Skeletal muscle satellite cell (primary cell): Measurements from ENCODE around the gene CCDC81.
"Not testable (repeated sequence)": the region's sequence is repeated elsewhere in the genome, so short reads cannot be mapped to it uniquely, and the experiment has no call there.

ENCODE experiments used
- H3K27me3 ChIP-seq: 2 replicates; pipeline ENCODE4 v1.7.0; 2013; ENCODE audit warnings: low read length; ENCODE audit not compliant: control insufficient read depth, insufficient read depth
- H3K36me3 ChIP-seq: 2 replicates; pipeline ENCODE4 v1.7.0; 2013; ENCODE audit warnings: mild to moderate bottlenecking, control low read depth, low read length; ENCODE audit not compliant: insufficient read depth
- H3K4me1 ChIP-seq: 2 replicates; pipeline ENCODE4 v1.7.0; 2013; ENCODE audit warnings: low read length; ENCODE audit not compliant: control insufficient read depth, insufficient read depth
- H3K4me2 ChIP-seq: 2 replicates; pipeline ENCODE4 v1.7.0; 2013; ENCODE audit warnings: mild to moderate bottlenecking, low read length
- H3K4me3 ChIP-seq: 2 replicates; pipeline ENCODE4 v1.7.0; 2013; ENCODE audit warnings: low read length
- H3K9ac ChIP-seq: 2 replicates; pipeline ENCODE4 v1.7.0; 2013; ENCODE audit warnings: mild to moderate bottlenecking, low read depth, low read length, moderate library complexity
- H3K9me3 ChIP-seq: replicated peaks from 2 replicates; pipeline ENCODE4 v1.7.0; 2013; ENCODE audit warnings: mild to moderate bottlenecking, control low read depth, low read length

Gene CCDC81

GRCh38 chr11:86390487-86390886 lies 15.8 kb downstream of the CCDC81 start:
- Histone ChIP-seq H3K4me1 (no peaks in the 10 kb centered on the region), H3K27me3 (no peaks in the 10 kb centered on the region), H3K9ac (no peak overlapping the region), H3K36me3 (no peaks in the 10 kb centered on the region), H3K4me3 (no peak overlapping the region), H3K9me3 (no peaks in the 10 kb centered on the region), H3K4me2 (no peak overlapping the region)

- Histone ChIP-seq H3K4me2 (no peak overlapping the region), H3K9ac (no peak overlapping the region), H3K27me3 (no peaks in the 10 kb centered on the region), H3K9me3 (no peaks in the 10 kb centered on the region), H3K4me1 (peaks cover 14% of the 10 kb centered on the region), H3K4me3 (no peak overlapping the region), H3K36me3 (no peaks in the 10 kb centered on the region)
Measured at GRCh38 chr11:86395061-86395551, 20.4 kb downstream of the CCDC81 start.

GRCh38 chr11:86396396-86396795 lies 21.7 kb downstream of the CCDC81 start:
- Histone ChIP-seq H3K4me3 (no peak overlapping the region), H3K9ac (no peak overlapping the region), H3K4me1 (peaks cover 14% of the 10 kb centered on the region), H3K9me3 (no peaks in the 10 kb centered on the region), H3K4me2 (peak overlapping the region; percentile 3), H3K36me3 (no peaks in the 10 kb centered on the region), H3K27me3 (no peaks in the 10 kb centered on the region)

- Histone ChIP-seq H3K4me1 (peaks cover 14% of the 10 kb centered on the region), H3K36me3 (no peaks in the 10 kb centered on the region), H3K4me2 (no peak overlapping the region), H3K27me3 (no peaks in the 10 kb centered on the region), H3K9ac (no peak overlapping the region), H3K4me3 (no peak overlapping the region), H3K9me3 (no peaks in the 10 kb centered on the region)
Measured at GRCh38 chr11:86397351-86397750, 22.7 kb downstream of the CCDC81 start.

GRCh38 chr11:86398106-86398505 lies 23.4 kb downstream of the CCDC81 start:
- Histone ChIP-seq H3K9me3 (no peaks in the 10 kb centered on the region), H3K27me3 (no peaks in the 10 kb centered on the region), H3K9ac (no peak overlapping the region), H3K4me2 (no peak overlapping the region), H3K4me3 (no peak overlapping the region), H3K4me1 (peaks cover 14% of the 10 kb centered on the region), H3K36me3 (no peaks in the 10 kb centered on the region)

- Histone ChIP-seq H3K36me3 (no peaks in the 10 kb centered on the region), H3K27me3 (no peaks in the 10 kb centered on the region), H3K4me1 (no peaks in the 10 kb centered on the region), H3K9me3 (no peaks in the 10 kb centered on the region), H3K4me2 (no peak overlapping the region), H3K9ac (no peak overlapping the region), H3K4me3 (no peak overlapping the region)
Measured at GRCh38 chr11:86403458-86403857, 28.8 kb downstream of the CCDC81 start.

GRCh38 chr11:86408845-86409244 lies 34.2 kb downstream of the CCDC81 start:
- H3K9me3 ChIP-seq = no peaks in the 10 kb centered on the region
- H3K4me1 ChIP-seq = no peaks in the 10 kb centered on the region
- no peak overlapping the region for H3K9ac ChIP-seq
- no peak overlapping the region for H3K4me2 ChIP-seq
- H3K36me3 ChIP-seq = no peaks in the 10 kb centered on the region
- H3K27me3 ChIP-seq = no peaks in the 10 kb centered on the region
- H3K4me3 ChIP-seq = no peak overlapping the region

- Histone ChIP-seq H3K9ac (no peak overlapping the region), H3K4me3 (no peak overlapping the region), H3K4me1 (no peaks in the 10 kb centered on the region), H3K4me2 (no peak overlapping the region), H3K9me3 (no peaks in the 10 kb centered on the region), H3K27me3 (no peaks in the 10 kb centered on the region), H3K36me3 (no peaks in the 10 kb centered on the region)
Measured at GRCh38 chr11:86414032-86414431, 39.3 kb downstream of the CCDC81 start.

GRCh38 chr11:86415026-86415425 lies 40.3 kb downstream of the CCDC81 start:
- no peaks in the 10 kb centered on the region for H3K9me3 ChIP-seq
- H3K27me3 ChIP-seq = no peaks in the 10 kb centered on the region
- H3K36me3 ChIP-seq = no peaks in the 10 kb centered on the region
- H3K4me2 ChIP-seq = no peak overlapping the region
- no peak overlapping the region for H3K9ac ChIP-seq
- H3K4me1 ChIP-seq = no peaks in the 10 kb centered on the region
- H3K4me3 ChIP-seq = no peak overlapping the region

GRCh38 chr11:86416494-86416893 lies 41.8 kb downstream of the CCDC81 start:
- no peak overlapping the region for H3K9ac ChIP-seq
- H3K9me3 ChIP-seq = no peaks in the 10 kb centered on the region
- H3K4me1 ChIP-seq = no peaks in the 10 kb centered on the region
- no peak overlapping the region for H3K4me2 ChIP-seq
- H3K36me3 ChIP-seq = no peaks in the 10 kb centered on the region
- H3K4me3 ChIP-seq = no peak overlapping the region
- no peaks in the 10 kb centered on the region for H3K27me3 ChIP-seq

- H3K27me3 ChIP-seq, H3K9me3 ChIP-seq, H3K9ac ChIP-seq, H3K36me3 ChIP-seq, H3K4me1 ChIP-seq, H3K4me3 ChIP-seq, H3K4me2 ChIP-seq: not testable (repeated sequence)
Measured at GRCh38 chr11:86416951-86417350, 42.3 kb downstream of the CCDC81 start.

GRCh38 chr11:86418106-86418505 lies 43.4 kb downstream of the CCDC81 start:
- Histone ChIP-seq H3K4me3 (no peak overlapping the region), H3K36me3 (no peaks in the 10 kb centered on the region), H3K9me3 (no peaks in the 10 kb centered on the region), H3K4me2 (no peak overlapping the region), H3K9ac (no peak overlapping the region), H3K4me1 (no peaks in the 10 kb centered on the region), H3K27me3 (no peaks in the 10 kb centered on the region)
